ENCODE measurements around the gene MSMP. TPM values are rescaled to one million over a fixed set of nuclear protein-coding genes. Genes with fewer than 3 reads are reported as not detected.

Gene MSMP
- total RNA-seq, 2 experiments from 2014 or later = 2.3 to 4.1 TPM

DNA sequence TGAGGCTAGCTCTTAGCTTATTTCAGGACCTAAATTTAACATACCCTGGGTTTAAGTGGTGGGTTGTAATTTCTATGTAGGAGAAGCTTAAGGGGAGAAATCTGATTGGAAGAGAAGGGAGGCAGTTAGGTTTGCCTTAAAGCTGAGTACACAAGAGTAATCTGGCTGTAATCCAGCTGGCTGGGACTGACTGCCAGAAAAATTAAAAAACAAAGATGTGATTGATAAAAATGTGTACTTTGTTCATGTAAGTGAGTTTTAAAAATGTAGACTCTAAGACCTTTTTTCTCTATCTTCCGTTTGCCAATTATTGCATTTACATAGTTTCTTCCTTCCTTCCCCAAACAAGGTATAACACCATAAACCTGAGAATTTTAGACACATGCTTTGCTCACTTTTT, 17.5 kb upstream of the MSMP start:
- TF ChIP-seq EZH2phosphoT487 (IDR thresholded peaks at IDR 0.05; ENCODE audit: borderline replicate concordance, low read depth, low read length) = no peak
- TF ChIP-seq, protein P1, sequence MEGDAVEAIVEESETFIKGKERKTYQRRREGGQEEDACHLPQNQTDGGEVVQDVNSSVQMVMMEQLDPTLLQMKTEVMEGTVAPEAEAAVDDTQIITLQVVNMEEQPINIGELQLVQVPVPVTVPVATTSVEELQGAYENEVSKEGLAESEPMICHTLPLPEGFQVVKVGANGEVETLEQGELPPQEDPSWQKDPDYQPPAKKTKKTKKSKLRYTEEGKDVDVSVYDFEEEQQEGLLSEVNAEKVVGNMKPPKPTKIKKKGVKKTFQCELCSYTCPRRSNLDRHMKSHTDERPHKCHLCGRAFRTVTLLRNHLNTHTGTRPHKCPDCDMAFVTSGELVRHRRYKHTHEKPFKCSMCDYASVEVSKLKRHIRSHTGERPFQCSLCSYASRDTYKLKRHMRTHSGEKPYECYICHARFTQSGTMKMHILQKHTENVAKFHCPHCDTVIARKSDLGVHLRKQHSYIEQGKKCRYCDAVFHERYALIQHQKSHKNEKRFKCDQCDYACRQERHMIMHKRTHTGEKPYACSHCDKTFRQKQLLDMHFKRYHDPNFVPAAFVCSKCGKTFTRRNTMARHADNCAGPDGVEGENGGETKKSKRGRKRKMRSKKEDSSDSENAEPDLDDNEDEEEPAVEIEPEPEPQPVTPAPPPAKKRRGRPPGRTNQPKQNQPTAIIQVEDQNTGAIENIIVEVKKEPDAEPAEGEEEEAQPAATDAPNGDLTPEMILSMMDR (conservative IDR thresholded peaks at IDR 0.05; ENCODE audit: low read length) = no peak
- no peak for DNase-seq (ENCODE audit: low spot score)
- Histone ChIP-seq H2AFZ (ENCODE audit: low read length) (no peak overlapping the region), H3K9me3 (ENCODE audit: low read length) (no peaks in the 10 kb centered on the region), H3K4me2 (ENCODE audit: low read length) (peak overlapping the region; percentile 4; the same call in 1 of the 2 replicates), H3K4me1 (ENCODE audit: insufficient read depth, low read length, poor library complexity, severe bottlenecking) (peaks cover 65% of the 10 kb centered on the region), H3K9me2 (ENCODE audit: insufficient read depth, low read length) (no peaks in the 10 kb centered on the region), H4K20me1 (ENCODE audit: insufficient read depth, low read length) (no peaks in the 10 kb centered on the region), H3K36me3 (ENCODE audit: insufficient read depth, low read length) (no peaks in the 10 kb centered on the region), H3K4me3 (ENCODE audit: low read depth, low read length, poor library complexity, severe bottlenecking) (no peak overlapping the region), H3K27ac (ENCODE audit: low read depth, low read length, poor library complexity, severe bottlenecking) (no peak overlapping the region), H3K79me2 (ENCODE audit: insufficient read depth, low read depth, low read length) (no peaks in the 10 kb centered on the region; the same call in 1 of the 2 replicates)
- POLR2A ChIA-PET = interaction anchor here (1.1 to 2.0 kb wide), 5 partner anchors 9 to 136 kb away, joined by 3 to 9 read pairs (median 5); partner anchors contain the start of genes GBA2 and RGP1
- CTCF ChIA-PET (ENCODE audit: unreplicated experiment) = no interaction called here
- no TSS peak for BruUV-seq (replicated peaks)
- intact Hi-C loops (cut with micrococcal nuclease; ENCODE audit: unreplicated experiment) = no loop called here

DNA sequence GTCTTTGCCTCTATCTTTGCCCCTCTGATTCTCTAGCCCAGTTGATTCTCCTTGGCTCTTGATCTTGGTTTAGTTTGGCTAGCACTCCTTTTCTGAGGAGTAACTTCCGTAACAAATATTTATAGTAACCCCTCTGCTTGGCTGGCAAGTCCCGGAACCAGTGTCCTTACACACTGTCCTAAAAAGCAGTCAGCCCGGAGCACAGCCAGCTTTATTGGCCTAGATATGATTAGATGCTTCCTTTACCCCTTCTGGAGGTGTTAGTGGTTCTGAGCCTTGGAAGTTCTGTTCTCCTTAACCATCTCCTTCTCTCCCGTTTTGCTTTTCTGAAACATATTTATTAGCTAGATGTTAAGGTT, 17.0 kb upstream of the MSMP start:
- Histone ChIP-seq H3K27ac (ENCODE audit: low read depth, low read length, poor library complexity, severe bottlenecking) (no peak overlapping the region), H3K79me2 (ENCODE audit: insufficient read depth, low read depth, low read length) (peaks cover 4% of the 10 kb centered on the region; the same call in 1 of the 2 replicates), H3K36me3 (ENCODE audit: insufficient read depth, low read length) (no peaks in the 10 kb centered on the region), H3K9me3 (ENCODE audit: low read length) (no peaks in the 10 kb centered on the region), H3K4me3 (ENCODE audit: low read depth, low read length, poor library complexity, severe bottlenecking) (no peak overlapping the region), H3K9me2 (ENCODE audit: insufficient read depth, low read length) (no peaks in the 10 kb centered on the region), H3K4me1 (ENCODE audit: insufficient read depth, low read length, poor library complexity, severe bottlenecking) (peaks cover 65% of the 10 kb centered on the region), H2AFZ (ENCODE audit: low read length) (no peak overlapping the region), H4K20me1 (ENCODE audit: insufficient read depth, low read length) (no peaks in the 10 kb centered on the region), H3K4me2 (ENCODE audit: low read length) (peak overlapping the region; percentile 4)
- TF ChIP-seq, protein P1 (conservative IDR thresholded peaks at IDR 0.05; ENCODE audit: low read length) = no peak
- no peak for TF ChIP-seq EZH2phosphoT487 (IDR thresholded peaks at IDR 0.05; ENCODE audit: borderline replicate concordance, low read depth, low read length)
- BruUV-seq (replicated peaks) = no TSS peak
- intact Hi-C loops (cut with micrococcal nuclease; ENCODE audit: unreplicated experiment) = no loop called here
- ChIA-PET CTCF (ENCODE audit: unreplicated experiment) (no interaction called here), POLR2A (interaction anchor here (0.7 to 2.0 kb wide), 6 partner anchors 8 to 135 kb away, joined by 3 to 9 read pairs (median 4); partner anchors contain the start of genes GBA2 and RGP1)
- DNase-seq (ENCODE audit: low spot score) = no peak

DNA sequence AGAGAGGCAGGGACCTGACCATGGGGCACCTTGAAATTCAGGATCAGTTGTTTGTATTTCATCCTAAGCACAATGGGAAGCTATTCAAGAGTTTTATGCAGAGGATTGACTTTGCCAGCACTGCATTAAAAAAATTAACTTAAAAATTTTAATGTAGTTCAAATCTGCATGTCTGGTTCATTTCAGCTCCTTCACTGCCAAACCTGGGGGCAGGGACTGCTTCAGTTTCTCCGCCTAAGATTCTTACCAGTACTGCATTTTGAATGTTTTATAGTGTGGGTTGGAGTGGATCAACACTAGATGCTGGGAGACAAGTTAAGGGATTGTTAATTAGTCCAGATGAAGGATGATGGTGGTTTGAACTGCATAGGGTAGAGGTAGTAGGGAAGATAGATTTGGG, 15.7 kb upstream of the MSMP start:
- peaks cover 14% of the 10 kb centered on the region; the same call in 1 of the 2 replicates for H3K79me2 ChIP-seq (ENCODE audit: insufficient read depth, low read depth, low read length)
- ChIA-PET CTCF (ENCODE audit: unreplicated experiment) (no interaction called here), POLR2A (interaction anchor here (0.6 to 1.2 kb wide), 4 partner anchors 9 to 215 kb away, joined by 3 to 4 read pairs (median 3); partner anchors contain the start of gene SPAG8)
- DNase-seq (ENCODE audit: low spot score) = no peak
- no peaks in the 10 kb centered on the region for H3K9me2 ChIP-seq (ENCODE audit: insufficient read depth, low read length)
- H3K36me3 ChIP-seq (ENCODE audit: insufficient read depth, low read length) = peaks cover 7% of the 10 kb centered on the region
- H3K4me3 ChIP-seq (ENCODE audit: low read depth, low read length, poor library complexity, severe bottlenecking) = no peak overlapping the region
- no peaks in the 10 kb centered on the region for H4K20me1 ChIP-seq (ENCODE audit: insufficient read depth, low read length)
- intact Hi-C loops (cut with micrococcal nuclease; ENCODE audit: unreplicated experiment) = no loop called here
- H3K9me3 ChIP-seq (ENCODE audit: low read length) = peaks cover 6% of the 10 kb centered on the region; the same call in 1 of the 2 replicates
- no peak for TF ChIP-seq EZH2phosphoT487 (IDR thresholded peaks at IDR 0.05; ENCODE audit: borderline replicate concordance, low read depth, low read length)
- TF ChIP-seq, protein P1 (conservative IDR thresholded peaks at IDR 0.05; ENCODE audit: low read length) = no peak
- no peak overlapping the region for H3K4me2 ChIP-seq (ENCODE audit: low read length)
- no TSS peak for BruUV-seq (replicated peaks)
- peaks cover 63% of the 10 kb centered on the region for H3K4me1 ChIP-seq (ENCODE audit: insufficient read depth, low read length, poor library complexity, severe bottlenecking)
- H2AFZ ChIP-seq (ENCODE audit: low read length) = no peak overlapping the region
- H3K27ac ChIP-seq (ENCODE audit: low read depth, low read length, poor library complexity, severe bottlenecking) = no peak overlapping the region
